ENCODE results near the gene ABHD17A. TPM values are rescaled to one million over a fixed set of nuclear protein-coding genes. Genes with fewer than 3 reads are reported as not detected.

ABHD17A gene
- total and polyA plus RNA-seq, 2 donors (not counting 1 experiment from before 2014, with no cell fraction given), result 23.0 to 74.5 TPM

DNA sequence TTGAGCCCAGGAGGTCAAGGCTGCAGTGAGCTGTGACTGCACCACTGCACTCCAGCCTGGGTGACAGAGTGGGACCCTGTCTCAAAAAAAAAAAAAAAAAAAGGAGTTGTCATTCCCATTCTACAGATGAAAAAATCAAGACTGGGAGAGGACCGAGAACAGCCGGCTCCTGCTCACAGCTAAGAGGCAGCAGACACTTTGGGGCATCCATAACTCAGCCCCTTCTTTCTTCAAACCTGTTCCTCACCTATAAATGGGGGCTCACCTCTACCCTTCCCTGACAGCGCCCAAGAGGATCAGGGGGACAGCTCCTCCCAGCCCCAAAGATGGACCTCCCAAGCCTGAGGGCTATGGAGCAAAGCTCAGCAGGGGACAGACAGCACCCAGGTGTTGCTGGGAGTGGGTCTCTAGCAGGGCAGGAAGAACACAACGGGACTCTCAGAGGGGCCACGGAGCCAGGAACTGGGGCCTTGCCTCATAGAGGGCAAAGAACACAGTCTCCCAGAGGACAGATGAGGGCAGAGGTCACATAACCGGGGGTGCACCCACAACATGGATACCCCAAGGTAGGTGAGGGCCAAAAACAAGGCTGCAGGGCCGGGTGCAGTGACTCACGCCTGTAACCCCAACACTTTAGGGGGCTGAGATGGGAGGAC lies 18.5 kb downstream of the ABHD17A start:
- no peak overlapping the region for H3K27ac ChIP-seq (ENCODE audit: insufficient read depth, low read length)
- no peak overlapping the region for H3K9ac ChIP-seq (ENCODE audit: insufficient read depth, low read length)
- DNase-seq (ENCODE audit: low read depth in 2 of 2), result no peak
- H3K4me1 ChIP-seq (ENCODE audit: control insufficient read depth, extremely low read depth, insufficient read depth, low read length), result peaks cover 4% of the 10 kb centered on the region
- no peak for TF ChIP-seq EZH2 (IDR thresholded peaks at IDR 0.05; ENCODE audit: low read length, missing control alignments)
- TF ChIP-seq, protein P1, sequence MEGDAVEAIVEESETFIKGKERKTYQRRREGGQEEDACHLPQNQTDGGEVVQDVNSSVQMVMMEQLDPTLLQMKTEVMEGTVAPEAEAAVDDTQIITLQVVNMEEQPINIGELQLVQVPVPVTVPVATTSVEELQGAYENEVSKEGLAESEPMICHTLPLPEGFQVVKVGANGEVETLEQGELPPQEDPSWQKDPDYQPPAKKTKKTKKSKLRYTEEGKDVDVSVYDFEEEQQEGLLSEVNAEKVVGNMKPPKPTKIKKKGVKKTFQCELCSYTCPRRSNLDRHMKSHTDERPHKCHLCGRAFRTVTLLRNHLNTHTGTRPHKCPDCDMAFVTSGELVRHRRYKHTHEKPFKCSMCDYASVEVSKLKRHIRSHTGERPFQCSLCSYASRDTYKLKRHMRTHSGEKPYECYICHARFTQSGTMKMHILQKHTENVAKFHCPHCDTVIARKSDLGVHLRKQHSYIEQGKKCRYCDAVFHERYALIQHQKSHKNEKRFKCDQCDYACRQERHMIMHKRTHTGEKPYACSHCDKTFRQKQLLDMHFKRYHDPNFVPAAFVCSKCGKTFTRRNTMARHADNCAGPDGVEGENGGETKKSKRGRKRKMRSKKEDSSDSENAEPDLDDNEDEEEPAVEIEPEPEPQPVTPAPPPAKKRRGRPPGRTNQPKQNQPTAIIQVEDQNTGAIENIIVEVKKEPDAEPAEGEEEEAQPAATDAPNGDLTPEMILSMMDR (conservative IDR thresholded peaks at IDR 0.05 in 1 of 2, IDR thresholded peaks at IDR 0.05 in 1 of 2; ENCODE audit: low read depth in 1 of 2, low read length in 2 of 2), result no peak
- peaks cover 15% of the 10 kb centered on the region for H3K79me2 ChIP-seq (ENCODE audit: control insufficient read depth, insufficient read depth, low read length)
- no peaks in the 10 kb centered on the region for H3K27me3 ChIP-seq (ENCODE audit: control insufficient read depth, insufficient read depth, low read length)
- H3K4me2 ChIP-seq (ENCODE audit: extremely low read depth, insufficient read depth, low read length), result no peak overlapping the region
- H3K9me3 ChIP-seq (ENCODE audit: control insufficient read depth, insufficient read depth, low read depth, low read length), result no peaks in the 10 kb centered on the region
- H3K4me3 ChIP-seq (replicated peaks in 1 of 4; ENCODE audit: control extremely low read depth in 1 of 4, insufficient read depth in 1 of 4, low read depth in 3 of 4, low read length in 4 of 4), result no peak overlapping the region
- H3K36me3 ChIP-seq (ENCODE audit: control insufficient read depth, insufficient read depth, low read length), result peaks cover 2% of the 10 kb centered on the region
- H2AFZ ChIP-seq (ENCODE audit: low read length), result no peak overlapping the region
- no peaks in the 10 kb centered on the region for H4K20me1 ChIP-seq (ENCODE audit: control insufficient read depth, extremely low read depth, insufficient read depth, low read length)

DNA sequence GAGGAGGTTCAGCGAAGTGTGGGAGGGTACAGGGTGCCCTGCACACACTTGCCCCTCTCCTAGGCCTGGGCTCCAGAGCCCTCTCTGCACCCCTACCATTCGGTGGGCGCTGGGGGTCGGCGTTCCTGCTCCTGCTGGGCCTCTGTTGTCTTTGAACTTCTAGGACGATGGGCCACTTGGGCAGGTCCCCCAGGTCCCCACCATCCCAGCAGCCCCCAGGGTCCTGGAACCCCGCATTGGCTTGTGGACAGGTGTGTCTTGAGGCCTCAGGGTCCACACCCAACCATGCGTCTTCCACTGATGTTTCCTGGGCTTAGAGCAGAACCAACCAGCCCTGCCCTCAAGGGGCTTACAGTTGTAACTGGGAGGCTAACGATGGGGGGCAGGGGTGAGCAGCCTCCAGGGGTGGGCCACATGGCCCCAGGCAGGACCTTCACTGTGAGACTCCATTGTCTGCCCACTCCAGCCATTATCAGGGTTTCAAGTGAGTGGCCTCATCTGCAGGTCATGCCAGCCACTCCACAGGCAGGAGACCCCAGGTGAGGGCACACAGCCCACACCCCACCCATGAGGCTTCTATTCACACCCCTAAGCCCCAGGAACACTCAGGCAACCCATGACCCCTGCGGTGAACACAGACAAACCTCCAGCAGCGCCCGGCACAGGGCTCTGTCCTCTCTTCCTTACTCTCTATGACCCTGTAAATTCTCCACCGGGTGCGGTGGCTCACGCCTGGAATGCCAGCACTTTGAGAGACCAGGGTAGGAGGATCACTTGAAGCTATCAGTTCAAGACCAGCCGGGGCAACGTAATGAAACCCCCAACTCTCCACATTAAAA lies 19.9 kb downstream of the ABHD17A start:
- H4K20me1 ChIP-seq (ENCODE audit: control insufficient read depth, extremely low read depth, insufficient read depth, low read length), result no peaks in the 10 kb centered on the region
- H3K27me3 ChIP-seq (ENCODE audit: control insufficient read depth, insufficient read depth, low read length), result no peaks in the 10 kb centered on the region
- no peaks in the 10 kb centered on the region for H3K36me3 ChIP-seq (ENCODE audit: control insufficient read depth, insufficient read depth, low read length)
- peaks cover 15% of the 10 kb centered on the region for H3K4me1 ChIP-seq (ENCODE audit: control insufficient read depth, extremely low read depth, insufficient read depth, low read length)
- H3K79me2 ChIP-seq (ENCODE audit: control insufficient read depth, insufficient read depth, low read length), result peaks cover 24% of the 10 kb centered on the region
- H2AFZ ChIP-seq (ENCODE audit: low read length), result no peak overlapping the region
- peak overlapping the region; percentile 81 for H3K9ac ChIP-seq (ENCODE audit: insufficient read depth, low read length)
- no peaks in the 10 kb centered on the region for H3K9me3 ChIP-seq (ENCODE audit: control insufficient read depth, insufficient read depth, low read depth, low read length)
- H3K4me2 ChIP-seq (ENCODE audit: extremely low read depth, insufficient read depth, low read length), result peak overlapping the region; percentile 84
- no peak for DNase-seq (ENCODE audit: low read depth in 2 of 2)
- TF ChIP-seq, protein P1 (conservative IDR thresholded peaks at IDR 0.05 in 1 of 2, IDR thresholded peaks at IDR 0.05 in 1 of 2; ENCODE audit: low read depth in 1 of 2, low read length in 2 of 2), result no peak
- TF ChIP-seq EZH2 (IDR thresholded peaks at IDR 0.05; ENCODE audit: low read length, missing control alignments), result no peak
- H3K4me3 ChIP-seq (replicated peaks in 1 of 4; ENCODE audit: control extremely low read depth in 1 of 4, insufficient read depth in 1 of 4, low read depth in 3 of 4, low read length in 4 of 4), result peak overlapping the region in 2 of 4 experiments; percentile 59 to 73
- peak overlapping the region; percentile 91 for H3K27ac ChIP-seq (ENCODE audit: insufficient read depth, low read length)

DNA sequence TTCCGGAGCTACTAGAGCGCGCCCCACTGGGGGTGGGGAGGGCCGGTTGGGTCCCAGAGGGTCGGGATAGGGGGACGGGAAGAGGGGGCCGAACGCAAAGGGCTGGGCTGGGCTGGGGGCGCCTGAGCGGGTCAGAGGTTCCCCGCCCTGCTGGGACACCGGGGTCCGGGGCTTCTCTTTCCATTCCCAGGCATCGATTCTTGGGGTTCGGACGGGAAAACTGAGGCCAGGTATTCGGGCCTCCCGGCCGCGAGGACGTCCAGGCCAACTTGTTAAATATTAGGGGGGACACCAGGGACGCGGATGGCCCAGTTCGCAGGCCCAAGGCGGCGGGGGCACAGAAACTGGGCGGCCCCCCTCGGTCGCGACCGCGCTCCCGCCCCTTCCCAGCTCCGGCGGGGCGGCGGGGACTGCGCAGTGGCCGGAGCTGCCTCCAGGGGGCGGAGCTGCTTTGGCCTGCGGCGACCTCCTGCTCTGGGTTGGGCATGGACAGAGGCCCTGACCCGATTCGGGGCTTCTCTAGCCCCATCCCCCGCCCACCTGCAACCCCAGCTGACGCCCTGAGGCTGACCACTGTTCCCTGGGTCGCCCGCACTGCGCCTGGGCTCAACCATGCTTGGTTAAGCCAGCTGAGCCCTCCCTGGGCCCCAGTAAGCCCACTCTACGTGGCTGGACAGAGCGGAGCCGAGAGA lies 20.7 kb downstream of the ABHD17A start:
- Histone ChIP-seq H2AFZ (ENCODE audit: low read length) (no peak overlapping the region), H3K36me3 (ENCODE audit: control insufficient read depth, insufficient read depth, low read length) (no peaks in the 10 kb centered on the region), H3K4me2 (ENCODE audit: extremely low read depth, insufficient read depth, low read length) (peak overlapping the region; percentile 84), H3K27ac (ENCODE audit: insufficient read depth, low read length) (peak overlapping the region; percentile 91), H4K20me1 (ENCODE audit: control insufficient read depth, extremely low read depth, insufficient read depth, low read length) (no peaks in the 10 kb centered on the region), H3K79me2 (ENCODE audit: control insufficient read depth, insufficient read depth, low read length) (peaks cover 32% of the 10 kb centered on the region), H3K9ac (ENCODE audit: insufficient read depth, low read length) (peak overlapping the region; percentile 81), H3K9me3 (ENCODE audit: control insufficient read depth, insufficient read depth, low read depth, low read length) (no peaks in the 10 kb centered on the region), H3K27me3 (ENCODE audit: control insufficient read depth, insufficient read depth, low read length) (no peaks in the 10 kb centered on the region), H3K4me1 (ENCODE audit: control insufficient read depth, extremely low read depth, insufficient read depth, low read length) (peaks cover 20% of the 10 kb centered on the region), H3K4me3 (replicated peaks in 1 of 4; ENCODE audit: control extremely low read depth in 1 of 4, insufficient read depth in 1 of 4, low read depth in 3 of 4, low read length in 4 of 4) (peak overlapping the region; percentile 59 to 73 (median 66))
- no peak for TF ChIP-seq EZH2 (IDR thresholded peaks at IDR 0.05; ENCODE audit: low read length, missing control alignments)
- TF ChIP-seq, protein P1 (conservative IDR thresholded peaks at IDR 0.05 in 1 of 2, IDR thresholded peaks at IDR 0.05 in 1 of 2; ENCODE audit: low read depth in 1 of 2, low read length in 2 of 2), result peak; percentile 50
- peak; percentile 36 to 48 for DNase-seq (ENCODE audit: low read depth in 2 of 2)
